Measurements from ENCODE around the gene HPSE.
"Not testable (repeated sequence)": the region's sequence is repeated elsewhere in the genome, so short reads cannot be mapped to it uniquely, and the experiment has no call there.

HPSE gene

DNA sequence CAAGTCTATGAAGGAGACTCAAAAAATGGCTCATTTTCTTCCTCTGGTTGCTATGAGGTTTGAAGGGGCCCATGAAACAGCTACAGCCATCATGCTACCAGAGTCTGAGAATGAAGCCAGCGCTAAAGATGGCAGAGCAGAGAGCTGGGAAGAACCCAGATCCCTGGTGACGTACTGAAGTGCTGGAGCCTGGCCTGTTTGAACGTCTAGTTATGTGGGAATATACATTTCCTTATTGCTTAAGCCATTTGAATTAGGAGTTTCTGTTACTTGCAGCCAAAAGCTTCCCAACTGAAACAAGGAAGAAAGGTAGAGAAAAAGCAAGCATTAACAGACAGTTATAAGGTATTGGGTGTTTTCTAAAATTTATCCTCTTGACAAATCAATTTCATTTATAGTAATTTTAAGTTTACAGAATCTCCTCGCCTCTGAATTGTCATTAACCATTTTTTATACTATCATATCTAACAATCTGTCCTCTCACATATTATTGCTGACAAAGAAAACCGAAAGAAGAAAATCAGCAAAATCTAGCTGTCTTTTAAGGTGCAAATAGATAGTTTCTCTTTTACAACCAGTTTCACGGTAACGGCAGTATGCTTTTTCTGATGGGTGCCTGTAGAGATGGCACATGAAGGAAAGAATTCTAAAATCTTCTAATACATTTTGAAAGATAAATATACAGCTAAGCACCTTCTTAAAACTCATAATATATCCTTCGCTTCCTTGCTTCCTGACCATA, 41.2 kb downstream of the HPSE start:
- ChIA-PET POLR2A (interaction anchor here (1.6 kb wide), 1 partner anchor 9 kb away, joined by 4 read pairs; the partner anchor contains the start of gene COQ2), CTCF (interaction anchor here (0.6 to 0.8 kb wide), 2 partner anchors 9 to 167 kb away, joined by 3 to 4 read pairs; partner anchors contain the start of gene COQ2)
- TF ChIP-seq LEF1 (IDR thresholded peaks at IDR 0.05; ENCODE audit: borderline replicate concordance) = no peak
- no peak for TF ChIP-seq FOXK2 (IDR thresholded peaks at IDR 0.05)
- no peak for TF ChIP-seq NFRKB (IDR thresholded peaks at IDR 0.05)
- TF ChIP-seq, protein P1, sequence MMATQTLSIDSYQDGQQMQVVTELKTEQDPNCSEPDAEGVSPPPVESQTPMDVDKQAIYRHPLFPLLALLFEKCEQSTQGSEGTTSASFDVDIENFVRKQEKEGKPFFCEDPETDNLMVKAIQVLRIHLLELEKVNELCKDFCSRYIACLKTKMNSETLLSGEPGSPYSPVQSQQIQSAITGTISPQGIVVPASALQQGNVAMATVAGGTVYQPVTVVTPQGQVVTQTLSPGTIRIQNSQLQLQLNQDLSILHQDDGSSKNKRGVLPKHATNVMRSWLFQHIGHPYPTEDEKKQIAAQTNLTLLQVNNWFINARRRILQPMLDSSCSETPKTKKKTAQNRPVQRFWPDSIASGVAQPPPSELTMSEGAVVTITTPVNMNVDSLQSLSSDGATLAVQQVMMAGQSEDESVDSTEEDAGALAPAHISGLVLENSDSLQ (IDR thresholded peaks at IDR 0.05) = no peak
- no peak for TF ChIP-seq ARNT (IDR thresholded peaks at IDR 0.05)
- TF ChIP-seq L3MBTL2 (conservative IDR thresholded peaks at IDR 0.05) = no peak
- TF ChIP-seq ELF4 (IDR thresholded peaks at IDR 0.05) = no peak
- no peak for TF ChIP-seq HDGF (IDR thresholded peaks at IDR 0.05; ENCODE audit: borderline replicate concordance)
- no peak for TF ChIP-seq SP1 (IDR thresholded peaks at IDR 0.05)
- no peak for TF ChIP-seq FOXM1 (IDR thresholded peaks at IDR 0.05; ENCODE audit: borderline replicate concordance)
- no peak for TF ChIP-seq ZNF384 (IDR thresholded peaks at IDR 0.05)
- no peak for TF ChIP-seq FOXA1 (IDR thresholded peaks at IDR 0.05)
- no peak for TF ChIP-seq SUZ12 (IDR thresholded peaks at IDR 0.05)
- no peak for TF ChIP-seq BHLHE40 (IDR thresholded peaks at IDR 0.05; ENCODE audit: borderline replicate concordance)
- TF ChIP-seq CTBP1 (IDR thresholded peaks at IDR 0.05; ENCODE audit: borderline replicate concordance) = no peak
- TF ChIP-seq TARDBP (IDR thresholded peaks at IDR 0.05) = no peak
- no peak for DNase-seq (ENCODE audit: extremely low spot score)

DNA sequence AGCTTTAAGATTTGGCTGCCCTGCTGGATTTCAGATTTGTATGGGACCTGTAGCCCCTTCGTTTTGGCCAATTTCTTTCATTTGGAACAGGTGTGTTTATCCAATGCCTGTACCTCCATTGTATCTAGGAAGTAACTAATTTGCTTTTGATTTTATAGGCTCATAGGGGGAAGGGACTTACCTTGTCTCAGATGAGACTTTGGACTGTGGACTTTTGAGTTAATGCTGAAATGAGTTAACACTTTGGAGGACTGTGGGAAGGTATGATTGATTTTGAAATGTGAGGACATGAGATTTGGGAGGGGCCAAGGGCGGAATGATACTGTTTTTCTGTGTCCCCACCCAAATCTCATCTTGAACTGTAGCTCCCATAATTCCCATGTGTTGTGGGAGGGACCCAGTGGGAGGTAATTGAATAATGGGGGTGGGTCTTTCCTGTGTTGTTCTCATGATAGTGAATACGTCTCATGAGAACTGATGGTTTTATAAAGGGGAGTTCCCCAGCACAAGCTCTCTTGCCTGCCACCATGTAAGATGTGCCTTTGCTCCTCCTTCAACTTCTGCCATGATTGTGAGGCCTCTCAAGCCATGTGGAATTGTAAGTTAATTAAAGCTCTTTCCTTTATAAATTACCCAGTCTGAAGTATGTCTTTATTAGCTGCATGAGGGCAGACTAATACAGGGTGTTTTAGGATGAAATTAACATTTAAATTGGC, 44.4 kb downstream of the HPSE start:
- CTCF ChIA-PET, POLR2A ChIA-PET: not testable (repeated sequence)

DNA sequence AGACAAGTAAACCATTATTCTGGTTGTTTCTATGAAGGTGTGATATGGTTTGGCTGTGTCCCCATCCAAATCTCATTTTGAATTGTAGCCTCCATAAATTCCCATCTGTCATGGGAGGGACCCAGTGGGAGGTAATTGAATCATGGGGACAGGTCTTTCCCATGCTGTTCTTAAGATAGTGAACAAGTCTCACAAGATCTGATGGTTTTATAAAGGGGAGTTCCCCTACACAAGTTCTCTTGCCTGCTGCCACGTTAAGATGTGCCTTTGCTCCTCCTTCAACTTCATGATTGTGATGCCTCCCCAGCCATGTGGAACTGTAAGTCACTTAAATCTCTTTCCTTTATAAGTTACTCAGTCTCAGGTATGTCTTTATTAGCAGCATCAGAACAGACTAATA, 46.3 kb downstream of the HPSE start:
- CTCF ChIA-PET; POLR2A ChIA-PET; DNase-seq (ENCODE audit: extremely low spot score): not testable (repeated sequence)

More for the DNA sequence above, 44.4 kb downstream of the HPSE start:
- not testable (repeated sequence) for DNase-seq (ENCODE audit: extremely low spot score)

DNA sequence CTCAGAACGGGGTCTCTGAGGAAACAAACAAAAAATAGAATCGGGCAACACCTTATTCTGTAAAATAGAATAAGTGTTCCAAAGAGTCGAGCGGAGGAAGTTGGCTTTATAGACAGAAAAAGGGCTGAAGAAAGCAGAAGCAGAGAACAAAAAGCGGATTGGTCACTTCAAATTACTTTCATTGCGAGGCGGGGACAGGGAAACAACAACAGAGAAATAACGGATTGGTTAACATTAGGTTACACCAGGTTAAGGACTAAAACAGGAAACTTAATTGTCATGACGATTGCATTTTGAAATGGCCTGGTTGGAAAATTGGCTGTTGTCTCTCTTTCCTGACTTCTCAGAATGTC, 49.6 kb downstream of the HPSE start:
- DNase-seq (ENCODE audit: extremely low spot score) = no peak
- ChIA-PET POLR2A (interaction anchor here (0.8 to 2.1 kb wide), 20 partner anchors 8 to 853 kb away, joined by 3 to 20 read pairs (median 5); partner anchors contain the start of genes HELQ, LIN54 and MRPS18C), CTCF (interaction anchor here (1.1 to 1.2 kb wide), 2 partner anchors 9 to 13 kb away, joined by 3 read pairs; no protein-coding TSS in a partner anchor)
- TF ChIP-seq SUZ12 (IDR thresholded peaks at IDR 0.05) = no peak
- TF ChIP-seq NFRKB (IDR thresholded peaks at IDR 0.05) = no peak
- TF ChIP-seq FOXK2 (IDR thresholded peaks at IDR 0.05) = no peak
- no peak for TF ChIP-seq BHLHE40 (IDR thresholded peaks at IDR 0.05; ENCODE audit: borderline replicate concordance)
- no peak for TF ChIP-seq TARDBP (IDR thresholded peaks at IDR 0.05)
- TF ChIP-seq L3MBTL2 (conservative IDR thresholded peaks at IDR 0.05) = no peak; the same call in 1 of the 2 replicates
- TF ChIP-seq HDGF (IDR thresholded peaks at IDR 0.05; ENCODE audit: borderline replicate concordance) = no peak
- no peak for TF ChIP-seq ZNF384 (IDR thresholded peaks at IDR 0.05)
- TF ChIP-seq, protein P1 (IDR thresholded peaks at IDR 0.05) = no peak
- TF ChIP-seq LEF1 (IDR thresholded peaks at IDR 0.05; ENCODE audit: borderline replicate concordance) = no peak
- no peak for TF ChIP-seq FOXM1 (IDR thresholded peaks at IDR 0.05; ENCODE audit: borderline replicate concordance)
- no peak for TF ChIP-seq CTBP1 (IDR thresholded peaks at IDR 0.05; ENCODE audit: borderline replicate concordance)

DNA sequence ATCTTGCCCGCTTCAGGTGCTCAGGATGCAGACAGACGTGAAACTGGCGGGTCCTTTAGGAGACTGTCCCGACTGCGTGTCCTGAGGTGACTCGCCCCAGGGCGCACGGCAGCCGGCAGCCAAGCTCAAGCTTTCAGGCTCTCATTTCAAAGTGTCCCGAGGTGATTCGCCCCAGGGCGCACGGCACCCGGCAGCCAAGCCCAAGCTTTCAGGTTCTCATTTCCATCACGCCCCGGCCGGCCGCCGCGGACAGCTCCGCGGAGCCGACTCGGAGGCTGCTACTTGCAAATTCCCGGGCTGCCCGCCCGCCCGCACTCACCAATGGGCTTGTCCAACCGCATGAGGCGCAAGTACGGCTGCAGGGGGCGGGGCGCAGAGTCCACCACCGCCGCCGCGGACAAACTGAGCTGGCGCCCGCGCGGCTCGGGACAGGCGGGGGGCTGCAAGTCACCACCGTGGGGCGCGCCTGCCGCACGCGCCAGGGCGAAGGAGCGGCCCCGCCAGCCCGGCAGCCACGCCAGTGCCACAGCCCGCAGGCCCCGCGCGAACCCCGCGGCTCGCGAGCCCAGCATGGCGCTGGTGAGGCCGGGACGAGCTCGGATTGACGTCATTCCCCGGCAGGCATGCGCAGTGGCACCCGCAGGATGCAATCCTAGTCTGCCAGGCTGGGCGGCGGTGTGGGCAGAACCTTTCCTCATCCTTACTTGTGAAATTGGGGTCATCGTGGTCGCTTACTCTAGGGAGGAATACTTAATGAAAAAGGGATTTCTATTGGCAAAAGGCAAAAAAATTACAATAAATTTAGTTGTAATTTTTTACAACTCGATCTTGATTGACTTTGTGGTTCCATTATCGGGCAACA, 50.2 kb downstream of the HPSE start, which contains the start of gene COQ2:
Gene COQ2, minus strand, starts transcription at position 606 of the 862 bp plus-strand sequence. Its CDS starts 34 bp downstream, at position 572.
- peak; percentile 96 for DNase-seq (ENCODE audit: extremely low spot score)
- TF ChIP-seq L3MBTL2 (conservative IDR thresholded peaks at IDR 0.05) = peak; percentile 43
- no peak; the same call in 1 of the 2 replicates for TF ChIP-seq ELF4 (IDR thresholded peaks at IDR 0.05)
- 0 out of 2 replicates have a peak, but pooled peaks have one; percentile 21 for TF ChIP-seq FOXM1 (IDR thresholded peaks at IDR 0.05; ENCODE audit: borderline replicate concordance)
- peak; percentile 72; the same call in 1 of the 2 replicates for TF ChIP-seq LEF1 (IDR thresholded peaks at IDR 0.05; ENCODE audit: borderline replicate concordance)
- ChIA-PET POLR2A (interaction anchor here (0.6 to 2.1 kb wide), 24 partner anchors 9 to 852 kb away, joined by 3 to 20 read pairs (median 4); partner anchors contain the start of genes HELQ, LIN54 and MRPS18C), CTCF (interaction anchor here (1.1 to 1.3 kb wide), 3 partner anchors 8 to 13 kb away, joined by 3 read pairs; no protein-coding TSS in a partner anchor)

DNA sequence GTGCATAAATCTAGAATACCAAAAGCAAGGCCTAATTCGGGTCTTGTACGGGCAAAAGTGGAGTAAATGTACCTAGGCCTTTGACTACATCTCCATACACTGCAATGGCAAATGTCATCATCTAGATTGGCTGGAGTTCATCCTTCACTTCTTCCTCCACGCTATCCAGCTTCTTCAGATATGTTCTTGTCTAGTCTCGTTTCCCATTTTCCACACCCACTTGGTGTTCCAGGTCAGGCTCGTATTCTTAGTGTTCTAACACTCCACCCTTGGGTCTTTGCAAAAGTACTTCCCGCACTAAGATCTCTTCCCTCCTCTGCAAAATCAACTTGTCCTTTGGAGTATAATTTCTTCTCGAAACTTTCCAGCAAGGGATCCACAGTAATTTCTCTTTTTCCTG, 51.5 kb downstream of the HPSE start:
- POLR2A ChIA-PET = interaction anchor here (0.9 to 2.1 kb wide), 7 partner anchors 9 to 851 kb away, joined by 3 to 20 read pairs (median 6); partner anchors contain the start of genes HELQ and MRPS18C
- TF ChIP-seq L3MBTL2 (conservative IDR thresholded peaks at IDR 0.05) = no peak
- no peak for DNase-seq (ENCODE audit: extremely low spot score)
- CTCF ChIA-PET = interaction anchor here (0.6 to 1.3 kb wide), 4 partner anchors 9 to 622 kb away, joined by 3 read pairs; no protein-coding TSS in a partner anchor
